ENCODE measurements around the gene GBF1. TPM values are rescaled to one million over a fixed set of nuclear protein-coding genes. Genes with fewer than 3 reads are reported as not detected.

The GBF1 gene
- total and polyA plus RNA-seq, 2 of the 13 experiments (the other 11 are each of a cell fraction or from before 2014, with no cell fraction given): 17.1 to 21.9 TPM

GRCh38 chr10:102419269-102420180 lies 174.2 kb downstream of the GBF1 start (continued):
- TF ChIP-seq, protein P1, sequence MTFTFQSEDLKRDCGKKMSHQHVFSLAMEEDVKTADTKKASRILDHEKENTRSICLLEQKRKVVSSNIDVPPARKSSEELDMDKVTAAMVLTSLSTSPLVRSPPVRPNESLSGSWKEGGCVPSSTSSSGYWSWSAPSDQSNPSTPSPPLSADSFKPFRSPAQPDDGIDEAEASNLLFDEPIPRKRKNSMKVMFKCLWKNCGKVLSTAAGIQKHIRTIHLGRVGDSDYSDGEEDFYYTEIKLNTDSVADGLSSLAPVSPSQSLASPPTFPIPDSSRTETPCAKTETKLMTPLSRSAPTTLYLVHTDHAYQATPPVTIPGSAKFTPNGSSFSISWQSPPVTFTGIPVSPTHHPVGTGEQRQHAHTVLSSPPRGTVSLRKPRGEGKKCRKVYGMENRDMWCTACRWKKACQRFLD (CRISPR knock-in tag; IDR thresholded peaks at IDR 0.05; ENCODE audit: borderline replicate concordance): no peak; the same call in 1 of the 2 replicates
- no peak for TF ChIP-seq ZNF207 (IDR thresholded peaks at IDR 0.05; ENCODE audit: borderline replicate concordance)
- TF ChIP-seq, protein P2, sequence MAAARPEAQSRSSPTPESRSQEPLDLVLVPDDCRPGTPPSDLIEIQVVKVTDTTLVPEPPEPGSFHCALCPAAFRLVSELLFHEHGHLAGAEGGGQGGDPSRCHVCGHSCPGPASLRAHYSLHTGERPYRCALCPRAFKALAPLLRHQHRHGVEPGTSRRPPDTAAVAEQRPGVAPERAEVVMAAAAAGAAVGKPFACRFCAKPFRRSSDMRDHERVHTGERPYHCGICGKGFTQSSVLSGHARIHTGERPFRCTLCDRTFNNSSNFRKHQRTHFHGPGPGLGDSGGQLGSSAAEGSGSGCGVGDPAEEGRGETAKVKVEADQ (CRISPR knock-in tag; IDR thresholded peaks at IDR 0.05; ENCODE audit: borderline replicate concordance): no peak
- TF ChIP-seq SP1 (IDR thresholded peaks at IDR 0.05): no peak
- TF ChIP-seq SP1 (CRISPR knock-in tag; IDR thresholded peaks at IDR 0.05): no peak
- TF ChIP-seq, protein P3, sequence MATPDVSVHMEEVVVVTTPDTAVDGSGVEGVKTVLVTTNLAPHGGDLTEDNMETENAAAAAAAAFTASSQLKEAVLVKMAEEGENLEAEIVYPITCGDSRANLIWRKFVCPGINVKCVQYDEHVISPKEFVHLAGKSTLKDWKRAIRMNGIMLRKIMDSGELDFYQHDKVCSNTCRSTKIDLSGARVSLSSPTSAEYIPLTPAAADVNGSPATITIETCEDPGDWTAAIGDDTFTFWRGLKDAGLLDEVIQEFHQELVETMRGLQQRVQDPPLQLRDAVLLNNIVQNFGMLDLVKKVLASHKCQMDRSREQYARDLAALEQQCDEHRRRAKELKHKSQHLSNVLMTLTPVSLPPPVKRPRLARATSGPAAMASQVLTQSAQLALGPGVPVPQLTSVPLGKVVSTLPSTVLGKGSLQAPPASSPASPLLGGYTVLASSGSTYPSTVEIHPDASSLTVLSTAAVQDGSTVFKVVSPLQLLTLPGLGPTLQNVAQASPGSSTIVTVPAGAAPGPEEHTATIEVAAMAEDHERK (CRISPR knock-in tag; IDR thresholded peaks at IDR 0.05; ENCODE audit: low read depth): no peak
- no peak for TF ChIP-seq FOXP1 (IDR thresholded peaks at IDR 0.05)
- no peak for TF ChIP-seq FOXP1 (CRISPR knock-in tag; IDR thresholded peaks at IDR 0.05)
- no peak for TF ChIP-seq ZNF737 (CRISPR knock-in tag; IDR thresholded peaks at IDR 0.05; ENCODE audit: borderline replicate concordance)
- no peak for TF ChIP-seq ZNF569 (CRISPR knock-in tag; IDR thresholded peaks at IDR 0.05; ENCODE audit: borderline replicate concordance)
- TF ChIP-seq NR2F6 (IDR thresholded peaks at IDR 0.05): no peak
- 0 out of 2 replicates have a peak, but pooled peaks have one; percentile 11 for TF ChIP-seq NR2F6 (CRISPR knock-in tag; IDR thresholded peaks at IDR 0.05)
- TF ChIP-seq, protein P4, sequence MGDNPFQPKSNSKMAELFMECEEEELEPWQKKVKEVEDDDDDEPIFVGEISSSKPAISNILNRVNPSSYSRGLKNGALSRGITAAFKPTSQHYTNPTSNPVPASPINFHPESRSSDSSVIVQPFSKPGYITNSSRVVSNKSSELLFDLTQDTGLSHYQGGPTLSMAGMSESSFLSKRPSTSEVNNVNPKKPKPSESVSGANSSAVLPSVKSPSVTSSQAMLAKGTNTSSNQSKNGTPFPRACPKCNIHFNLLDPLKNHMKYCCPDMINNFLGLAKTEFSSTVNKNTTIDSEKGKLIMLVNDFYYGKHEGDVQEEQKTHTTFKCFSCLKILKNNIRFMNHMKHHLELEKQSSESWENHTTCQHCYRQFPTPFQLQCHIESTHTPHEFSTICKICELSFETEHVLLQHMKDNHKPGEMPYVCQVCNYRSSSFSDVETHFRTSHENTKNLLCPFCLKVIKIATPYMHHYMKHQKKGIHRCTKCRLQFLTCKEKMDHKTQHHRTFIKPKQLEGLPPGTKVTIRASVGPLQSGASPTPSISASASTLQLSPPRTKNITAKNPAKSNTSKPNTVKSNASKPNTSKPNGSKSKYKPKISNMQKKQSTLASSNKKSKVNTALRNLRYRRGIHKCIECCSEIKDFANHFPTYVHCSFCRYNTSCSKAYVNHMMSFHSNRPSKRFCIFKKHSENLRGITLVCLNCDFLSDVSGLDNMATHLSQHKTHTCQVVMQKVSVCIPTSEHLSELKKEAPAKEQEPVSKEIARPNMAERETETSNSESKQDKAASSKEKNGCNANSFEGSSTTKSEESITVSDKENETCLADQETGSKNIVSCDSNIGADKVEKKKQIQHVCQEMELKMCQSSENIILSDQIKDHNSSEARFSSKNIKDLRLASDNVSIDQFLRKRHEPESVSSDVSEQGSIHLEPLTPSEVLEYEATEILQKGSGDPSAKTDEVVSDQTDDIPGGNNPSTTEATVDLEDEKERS (CRISPR knock-in tag; IDR thresholded peaks at IDR 0.05): no peak
- TF ChIP-seq, protein P5, sequence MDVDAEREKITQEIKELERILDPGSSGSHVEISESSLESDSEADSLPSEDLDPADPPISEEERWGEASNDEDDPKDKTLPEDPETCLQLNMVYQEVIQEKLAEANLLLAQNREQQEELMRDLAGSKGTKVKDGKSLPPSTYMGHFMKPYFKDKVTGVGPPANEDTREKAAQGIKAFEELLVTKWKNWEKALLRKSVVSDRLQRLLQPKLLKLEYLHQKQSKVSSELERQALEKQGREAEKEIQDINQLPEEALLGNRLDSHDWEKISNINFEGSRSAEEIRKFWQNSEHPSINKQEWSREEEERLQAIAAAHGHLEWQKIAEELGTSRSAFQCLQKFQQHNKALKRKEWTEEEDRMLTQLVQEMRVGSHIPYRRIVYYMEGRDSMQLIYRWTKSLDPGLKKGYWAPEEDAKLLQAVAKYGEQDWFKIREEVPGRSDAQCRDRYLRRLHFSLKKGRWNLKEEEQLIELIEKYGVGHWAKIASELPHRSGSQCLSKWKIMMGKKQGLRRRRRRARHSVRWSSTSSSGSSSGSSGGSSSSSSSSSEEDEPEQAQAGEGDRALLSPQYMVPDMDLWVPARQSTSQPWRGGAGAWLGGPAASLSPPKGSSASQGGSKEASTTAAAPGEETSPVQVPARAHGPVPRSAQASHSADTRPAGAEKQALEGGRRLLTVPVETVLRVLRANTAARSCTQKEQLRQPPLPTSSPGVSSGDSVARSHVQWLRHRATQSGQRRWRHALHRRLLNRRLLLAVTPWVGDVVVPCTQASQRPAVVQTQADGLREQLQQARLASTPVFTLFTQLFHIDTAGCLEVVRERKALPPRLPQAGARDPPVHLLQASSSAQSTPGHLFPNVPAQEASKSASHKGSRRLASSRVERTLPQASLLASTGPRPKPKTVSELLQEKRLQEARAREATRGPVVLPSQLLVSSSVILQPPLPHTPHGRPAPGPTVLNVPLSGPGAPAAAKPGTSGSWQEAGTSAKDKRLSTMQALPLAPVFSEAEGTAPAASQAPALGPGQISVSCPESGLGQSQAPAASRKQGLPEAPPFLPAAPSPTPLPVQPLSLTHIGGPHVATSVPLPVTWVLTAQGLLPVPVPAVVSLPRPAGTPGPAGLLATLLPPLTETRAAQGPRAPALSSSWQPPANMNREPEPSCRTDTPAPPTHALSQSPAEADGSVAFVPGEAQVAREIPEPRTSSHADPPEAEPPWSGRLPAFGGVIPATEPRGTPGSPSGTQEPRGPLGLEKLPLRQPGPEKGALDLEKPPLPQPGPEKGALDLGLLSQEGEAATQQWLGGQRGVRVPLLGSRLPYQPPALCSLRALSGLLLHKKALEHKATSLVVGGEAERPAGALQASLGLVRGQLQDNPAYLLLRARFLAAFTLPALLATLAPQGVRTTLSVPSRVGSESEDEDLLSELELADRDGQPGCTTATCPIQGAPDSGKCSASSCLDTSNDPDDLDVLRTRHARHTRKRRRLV (CRISPR knock-in tag; IDR thresholded peaks at IDR 0.05): no peak
- TF ChIP-seq ZNF317 (CRISPR knock-in tag; IDR thresholded peaks at IDR 0.05): peak; percentile 23; the same call in 1 of the 2 replicates
- TF ChIP-seq, protein P6, sequence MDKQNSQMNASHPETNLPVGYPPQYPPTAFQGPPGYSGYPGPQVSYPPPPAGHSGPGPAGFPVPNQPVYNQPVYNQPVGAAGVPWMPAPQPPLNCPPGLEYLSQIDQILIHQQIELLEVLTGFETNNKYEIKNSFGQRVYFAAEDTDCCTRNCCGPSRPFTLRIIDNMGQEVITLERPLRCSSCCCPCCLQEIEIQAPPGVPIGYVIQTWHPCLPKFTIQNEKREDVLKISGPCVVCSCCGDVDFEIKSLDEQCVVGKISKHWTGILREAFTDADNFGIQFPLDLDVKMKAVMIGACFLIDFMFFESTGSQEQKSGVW (CRISPR knock-in tag; IDR thresholded peaks at IDR 0.05; ENCODE audit: borderline replicate concordance): no peak
